ENCODE results near the gene ATRIP.
"Not testable (repeated sequence)": the region's sequence is repeated elsewhere in the genome, so short reads cannot be mapped to it uniquely, and the experiment has no call there.

The ATRIP gene

DNA sequence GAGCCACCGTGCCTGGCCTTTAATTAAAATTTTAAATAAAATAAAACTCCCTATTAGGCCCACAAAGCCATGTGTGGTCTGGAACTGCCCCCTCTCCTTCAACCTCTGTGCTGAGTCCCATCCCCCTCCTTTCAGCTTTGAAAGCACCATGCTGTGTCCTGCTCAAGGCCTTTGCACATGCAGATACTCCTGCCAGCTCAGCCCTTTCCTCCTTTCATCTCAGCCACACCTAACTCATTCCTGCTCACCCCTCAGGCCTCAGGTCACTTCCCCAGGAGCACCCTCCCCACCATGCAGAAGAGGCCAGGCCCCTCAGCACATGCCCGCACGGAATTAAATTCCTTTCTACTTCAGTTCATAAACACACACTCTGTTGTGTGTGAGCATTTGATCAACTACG lies 28.1 kb downstream of the ATRIP start:
- Histone ChIP-seq H3K4me1 (peaks cover 0 to 33% (median 28%) of the 10 kb centered on the region in 4 donors), H3K9me3 (no peaks in the 10 kb centered on the region), H3K36me3 (peaks cover 0 to 39% (median 13%) of the 10 kb centered on the region in 3 donors), H3K27me3 (no peaks in the 10 kb centered on the region), H3K4me3 (no peak overlapping the region), H3K27ac (no peak overlapping the region)
- no peak for TF ChIP-seq CTCF (IDR thresholded peaks at IDR 0.05)
- intact Hi-C loops (cut with DNase I; ENCODE audit: low total_unique reads): no loop called here
- peak in 1 of 2 donors; percentile 43 for DNase-seq

DNA sequence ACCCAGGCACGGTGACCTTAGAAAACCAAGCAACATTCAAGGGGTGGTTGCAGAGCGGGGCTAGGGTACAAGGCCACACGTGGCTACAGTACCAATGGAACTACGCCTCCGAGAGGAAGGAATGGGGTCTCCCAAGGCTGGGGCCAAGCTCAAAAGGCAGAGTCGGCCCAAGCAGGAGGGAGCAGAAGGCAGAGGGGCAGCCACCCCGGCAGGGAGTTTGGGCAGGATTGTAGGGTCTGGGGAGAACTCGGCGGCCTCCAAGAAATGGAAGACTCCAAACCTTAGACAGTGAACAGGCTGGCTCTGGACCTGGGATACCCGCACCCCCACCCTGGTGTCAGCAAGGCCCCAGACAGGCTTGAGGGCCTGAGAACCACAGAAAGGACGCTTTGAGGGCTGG lies 28.7 kb downstream of the ATRIP start:
- Histone ChIP-seq H3K4me3 (no peak overlapping the region), H3K27me3 (no peaks in the 10 kb centered on the region), H3K27ac (no peak overlapping the region), H3K4me1 (peaks cover 0 to 28% (median 22%) of the 10 kb centered on the region in 4 donors), H3K36me3 (peaks cover 0 to 35% (median 7%) of the 10 kb centered on the region in 3 donors), H3K9me3 (no peaks in the 10 kb centered on the region)
- intact Hi-C loops (cut with DNase I; ENCODE audit: low total_unique reads): no loop called here
- TF ChIP-seq CTCF (IDR thresholded peaks at IDR 0.05): no peak
- peak in 1 of 2 donors; percentile 57 for DNase-seq

- peaks cover 0 to 14% (median 10%) of the 10 kb centered on the region in 4 donors for H3K4me1 ChIP-seq
- peaks cover 0 to 33% (median 6%) of the 10 kb centered on the region in 3 donors for H3K36me3 ChIP-seq
- no peak overlapping the region for H3K27ac ChIP-seq
- no peak overlapping the region for H3K4me3 ChIP-seq
- no peak for TF ChIP-seq CTCF (IDR thresholded peaks at IDR 0.05)
- H3K27me3 ChIP-seq: no peaks in the 10 kb centered on the region
- H3K9me3 ChIP-seq: no peaks in the 10 kb centered on the region
- intact Hi-C loops (cut with DNase I; ENCODE audit: low total_unique reads): no loop called here
- peak in 1 of 2 donors; percentile 51 for DNase-seq
Observed at GRCh38 chr3:48476426-48477053, 30.0 kb downstream of the ATRIP start.

DNA sequence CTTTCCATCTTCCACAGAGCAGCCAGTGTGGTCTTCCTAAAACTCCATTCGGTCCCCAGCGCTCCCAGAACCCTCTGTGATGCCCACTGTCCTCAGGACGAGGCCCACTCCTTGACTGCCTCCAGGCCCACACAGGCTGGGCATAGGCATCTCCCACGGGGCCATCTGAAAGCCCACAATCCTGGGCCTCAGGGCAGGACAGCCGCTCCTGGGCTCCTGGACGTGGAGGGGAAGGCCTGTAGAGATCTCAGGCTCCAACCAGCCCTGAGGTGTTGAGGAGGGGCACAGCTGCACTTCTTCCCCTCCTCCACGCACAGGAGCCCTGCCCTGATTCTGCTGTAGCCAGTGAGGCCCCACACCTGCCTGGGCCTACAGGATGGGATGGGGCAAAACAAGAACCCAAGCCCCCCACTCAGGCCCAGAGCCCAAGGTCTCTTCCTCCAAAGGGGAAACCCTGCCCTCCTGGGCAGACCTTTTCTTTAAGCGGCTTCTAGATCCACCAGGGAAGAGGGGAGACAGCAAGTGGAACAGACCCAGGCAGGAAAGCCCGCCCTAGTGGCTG lies 31.5 kb downstream of the ATRIP start:
- no peak for TF ChIP-seq CTCF (IDR thresholded peaks at IDR 0.05)
- peak in 1 of 2 donors; percentile 59 for DNase-seq
- Histone ChIP-seq H3K4me3 (no peak overlapping the region), H3K36me3 (peaks cover 0 to 33% (median 6%) of the 10 kb centered on the region in 3 donors), H3K9me3 (no peaks in the 10 kb centered on the region), H3K27ac (no peak overlapping the region), H3K4me1 (peaks cover 0 to 7% (median 2%) of the 10 kb centered on the region in 4 donors), H3K27me3 (no peaks in the 10 kb centered on the region)
- intact Hi-C loops (cut with DNase I; ENCODE audit: low total_unique reads): no loop called here

DNA sequence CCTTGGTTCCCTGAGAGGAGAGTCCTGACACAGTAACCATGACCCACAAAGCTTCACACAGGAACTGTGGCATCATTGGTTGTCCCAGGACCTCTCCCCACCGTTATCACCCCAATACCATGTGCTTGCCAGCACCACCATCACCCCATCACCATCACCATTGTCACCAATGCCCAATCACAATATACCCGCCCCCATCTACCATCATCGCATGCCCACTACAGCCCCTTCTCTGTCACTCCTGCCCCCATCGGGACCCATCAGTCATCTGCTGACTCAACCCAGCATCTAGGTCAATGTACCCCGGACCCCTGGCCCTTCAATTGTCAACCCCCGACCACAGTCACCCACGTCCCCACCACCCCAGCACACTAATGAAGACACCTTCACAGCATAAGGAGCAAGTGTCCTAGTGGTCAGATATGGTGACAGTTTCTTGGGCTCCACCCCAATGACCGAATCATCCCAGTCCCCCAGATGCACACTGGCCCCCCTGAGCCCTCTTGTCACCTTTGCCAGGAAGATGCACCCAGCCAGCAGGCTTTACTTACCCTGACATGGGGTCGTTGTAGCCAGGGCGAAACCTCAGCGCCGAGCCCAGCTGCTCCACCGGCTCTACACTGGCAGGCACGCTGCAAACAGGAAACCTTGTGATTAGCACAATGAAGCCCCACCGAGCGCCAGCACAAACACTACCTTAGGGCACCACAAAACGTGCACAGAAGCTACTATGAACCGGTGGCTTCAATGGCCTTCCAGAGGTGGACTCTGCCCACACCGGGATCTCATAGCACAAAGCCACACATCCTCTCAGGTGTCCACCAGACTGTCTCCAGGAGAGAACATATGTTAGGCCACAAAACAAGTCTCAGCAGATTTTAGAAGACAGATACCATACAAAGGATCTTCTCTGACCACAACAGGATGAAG lies 32.4 kb downstream of the ATRIP start:
- H3K36me3 ChIP-seq: peaks cover 0 to 33% (median 6%) of the 10 kb centered on the region in 3 donors
- H3K27ac ChIP-seq: no peak overlapping the region
- no peak overlapping the region for H3K4me3 ChIP-seq
- intact Hi-C loops (cut with DNase I; ENCODE audit: low total_unique reads): no loop called here
- peak in 1 of 2 donors; percentile 64 for DNase-seq
- no peaks in the 10 kb centered on the region for H3K9me3 ChIP-seq
- TF ChIP-seq CTCF (IDR thresholded peaks at IDR 0.05): no peak
- H3K27me3 ChIP-seq: no peaks in the 10 kb centered on the region
- H3K4me1 ChIP-seq: no peaks in the 10 kb centered on the region

DNA sequence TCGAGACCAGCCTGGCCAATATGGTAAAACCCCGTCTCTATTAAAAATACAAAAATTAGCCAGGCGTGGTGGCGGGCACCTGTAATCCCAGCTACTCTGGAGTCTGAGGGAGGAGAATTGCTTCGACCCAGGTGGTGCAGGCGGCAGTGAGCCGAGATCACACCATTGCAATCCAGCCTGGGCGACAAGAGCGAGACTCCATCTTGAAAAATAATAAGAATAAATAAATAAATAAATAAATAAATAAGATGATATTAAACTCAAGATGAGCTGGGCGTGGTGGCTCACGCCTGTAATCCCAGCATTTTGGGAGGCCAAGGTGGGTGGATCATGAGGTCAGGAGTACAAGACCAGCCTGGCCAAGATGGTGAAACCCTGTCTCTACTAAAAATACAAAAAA lies 34.4 kb downstream of the ATRIP start:
- peaks cover 0 to 23% (median 6%) of the 10 kb centered on the region in 3 donors for H3K36me3 ChIP-seq
- H3K9me3 ChIP-seq; H3K27me3 ChIP-seq; H3K4me3 ChIP-seq; DNase-seq; H3K4me1 ChIP-seq; H3K27ac ChIP-seq; intact Hi-C loops (cut with DNase I; ENCODE audit: low total_unique reads): not testable (repeated sequence)

DNA sequence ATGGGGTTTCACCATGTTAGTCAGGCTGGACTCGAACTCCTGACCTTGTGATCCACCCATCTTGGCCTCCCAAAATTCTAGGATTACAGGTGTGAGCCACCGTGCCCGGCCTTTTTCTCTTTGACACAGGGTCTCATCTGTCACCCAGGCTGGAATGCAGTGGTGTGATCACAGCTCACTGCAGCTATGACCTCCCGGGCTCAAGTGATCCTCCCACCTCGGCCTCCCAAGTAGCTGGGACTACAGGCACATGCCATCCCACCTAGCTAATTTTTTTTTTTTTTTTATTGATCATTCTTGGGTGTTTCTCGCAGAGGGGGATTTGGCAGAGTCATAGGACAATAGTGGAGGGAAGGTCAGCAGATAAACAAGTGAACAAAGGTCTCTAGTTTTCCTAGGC lies 36.3 kb downstream of the ATRIP start:
- intact Hi-C loops (cut with DNase I; ENCODE audit: low total_unique reads); H3K27ac ChIP-seq; H3K9me3 ChIP-seq; H3K4me3 ChIP-seq; H3K4me1 ChIP-seq; H3K27me3 ChIP-seq: not testable (repeated sequence)
- H3K36me3 ChIP-seq: peaks cover 0 to 20% (median 6%) of the 10 kb centered on the region in 3 donors
- peak in 1 of 2 donors; percentile 24 for DNase-seq

Data from tibial artery (tissue), 4 donors.